HCT116 (cell line): ENCODE data around the gene TBATA. TPM values are rescaled to one million over a fixed set of nuclear protein-coding genes. Genes with fewer than 3 reads are reported as not detected.

Experiments used
- ATAC-seq: fragments of 200-7000 bp; cut with Tn5 transposase; 2 replicates; pipeline ENCODE4 v1.9.1; 2020; ENCODE audit warnings: mild to moderate bottlenecking, moderate library complexity
- BruUV-seq: library from RNA; stranded (reverse); fragments of 400-500 nt; replicated peaks from 2 replicates; lab custom pipeline; 2021; lab: Mats Ljungman, UMichigan
- CTCF ChIA-PET: fragments of 300-600 bp; sonication (Branson Sonifier 250); formaldehyde crosslinking; loops from one replicate; lab custom pipeline; 2021; ENCODE audit warnings: antibody characterized with exemption; lab: Charles Lee
- POLR2A ChIA-PET: fragments of 300-600, 350-600 bp; sonication (Branson Sonifier 250); formaldehyde crosslinking; loops from one replicate; lab custom pipeline; 2021; ENCODE audit warnings: antibody characterized with exemption; lab: Charles Lee
- RAD21 ChIA-PET, 2 experiments: fragments of 300-600 bp; sonication (Branson Sonifier 250); formaldehyde crosslinking; loops; one replicate each; lab custom pipeline; 2023; ENCODE audit warnings: low total read pairs in 2 of 2; ENCODE audit not compliant: uncharacterized antibody in 2 of 2, unreplicated experiment in 2 of 2, low non-redundant PET in 1 of 2; lab: Charles Lee
- DNase-seq: peaks from one replicate; pipeline ENCODE4 v3.0.0-alpha.2; 2010; ENCODE audit warnings: low read depth, low spot score
- H2AFZ ChIP-seq: fragments of 200-600 bp; shearing (Covaris generic), sonication (generic); 2 replicates; pipeline ENCODE4 v1.6.1; 2017; ENCODE audit warnings: low read depth, mixed run types, mixed read lengths, antibody characterized with exemption, low read length; ENCODE audit not compliant: poor library complexity, severe bottlenecking
- H3K27ac ChIP-seq: 2 replicates; pipeline ENCODE4 v1.5.1; 2012; ENCODE audit warnings: low read depth, low read length
- H3K27me3 ChIP-seq: fragments of 200-600 bp; sonication (generic); 2 replicates; pipeline ENCODE4 v1.6.1; 2016; ENCODE audit warnings: mixed run types, low read length, mixed read lengths; ENCODE audit not compliant: insufficient read depth
- H3K36me3 ChIP-seq, 2 experiments: fragments of 200-500 bp in 1 of 2; fragments of 200-600 bp in 1 of 2; sonication (Bioruptor generic) in 1 of 2; sonication (generic) in 1 of 2; 2 replicates each; pipeline versions ENCODE4 v1.5.1 to v1.6.1; 2014 to 2016; ENCODE audit warnings: low read length in 2 of 2, inconsistent platforms in 1 of 2, mixed read lengths in 1 of 2, mixed run types in 1 of 2; ENCODE audit not compliant: insufficient read depth in 2 of 2, control insufficient read depth in 1 of 2
- H3K4me1 ChIP-seq, 2 experiments: fragments of 200-600 bp in 1 of 2; sonication (generic) in 1 of 2; 2 replicates each; pipeline versions ENCODE4 v1.5.1 to v1.6.1; 2012 to 2017; ENCODE audit warnings: low read length in 2 of 2, inconsistent platforms in 1 of 2, mild to moderate bottlenecking in 1 of 2, mixed read lengths in 1 of 2, mixed run types in 1 of 2, moderate library complexity in 1 of 2; ENCODE audit not compliant: insufficient read depth in 2 of 2, control insufficient read depth in 1 of 2
- H3K4me2 ChIP-seq: fragments of 200-600 bp; sonication (generic); 2 replicates; pipeline ENCODE4 v1.6.1; 2017; ENCODE audit warnings: mixed run types, low read length, mixed read lengths
- H3K4me3 ChIP-seq, 2 experiments: fragments of 200-600 bp in 1 of 2; sonication (generic) in 1 of 2; replicated peaks in 1 of 2; 2 replicates each; pipeline ENCODE4 v1.5.1; 2011 to 2016; ENCODE audit warnings: low read length in 2 of 2, control low read depth in 1 of 2, low read depth in 1 of 2, mild to moderate bottlenecking in 1 of 2, mixed read lengths in 1 of 2, mixed run types in 1 of 2
- H3K79me2 ChIP-seq: fragments of 200-600 bp; sonication (generic); 2 replicates; pipeline ENCODE4 v1.6.1; 2017; ENCODE audit warnings: mild to moderate bottlenecking, mixed run types, low read length, moderate library complexity, mixed read lengths; ENCODE audit not compliant: insufficient read depth
- H3K9ac ChIP-seq: fragments of 200-600 bp; sonication (generic); 2 replicates; pipeline ENCODE4 v1.6.1; 2016; ENCODE audit warnings: low read length, mixed read lengths
- H3K9me2 ChIP-seq: fragments of 200-600 bp; sonication (generic), shearing (Covaris generic); 2 replicates; pipeline ENCODE4 v1.6.1; 2017; ENCODE audit warnings: mixed run types, mild to moderate bottlenecking, moderate library complexity; ENCODE audit not compliant: insufficient read depth
- H3K9me3 ChIP-seq, 2 experiments: fragments of 200-500 bp in 1 of 2; fragments of 200-600 bp in 1 of 2; sonication (Bioruptor generic) in 1 of 2; sonication (generic) in 1 of 2; 2 replicates each; pipeline ENCODE4 v1.6.1; 2014 to 2017; ENCODE audit warnings: low read length in 2 of 2, mixed read lengths in 2 of 2, inconsistent platforms in 1 of 2, low read depth in 1 of 2, mild to moderate bottlenecking in 1 of 2, mixed run types in 1 of 2, moderate library complexity in 1 of 2; ENCODE audit not compliant: control insufficient read depth in 1 of 2, insufficient read depth in 1 of 2
- H4K20me1 ChIP-seq: fragments of 200-600 bp; sonication (generic), shearing (Covaris generic); 2 replicates; pipeline ENCODE4 v1.6.1; 2017; ENCODE audit warnings: mixed run types, mild to moderate bottlenecking, moderate library complexity; ENCODE audit not compliant: insufficient read depth
- CBX3 ChIP-seq: IDR thresholded peaks from 2 replicates; pipeline ENCODE4 v1.6.1; 2012; ENCODE audit warnings: low read depth
- ELF1 ChIP-seq: IDR thresholded peaks from 2 replicates; pipeline ENCODE4 v1.6.1; 2012; ENCODE audit warnings: low read depth, borderline replicate concordance
- EZH2phosphoT487 ChIP-seq: fragments of 200-600 bp; IDR thresholded peaks from 2 replicates; pipeline ENCODE4 v1.6.1; 2018; ENCODE audit warnings: antibody characterized with exemption, borderline replicate concordance
- FOSL1 ChIP-seq: IDR thresholded peaks from 2 replicates; pipeline ENCODE4 v1.6.1; 2012; ENCODE audit warnings: low read depth
- POLR2A ChIP-seq: IDR thresholded peaks from 2 replicates; pipeline ENCODE4 v1.7.0; 2011; ENCODE audit warnings: borderline replicate concordance; ENCODE audit not compliant: insufficient read depth, insufficient read length; ENCODE audit errors: extremely low read depth
- POLR2AphosphoS5 ChIP-seq: IDR thresholded peaks from 2 replicates; pipeline ENCODE4 v1.6.1; 2011; ENCODE audit warnings: mild to moderate bottlenecking, low read depth, low read length, moderate library complexity
- RAD21 ChIP-seq: IDR thresholded peaks from 2 replicates; pipeline ENCODE4 v1.6.1; 2012; ENCODE audit warnings: low read depth, mild to moderate bottlenecking
- SIN3A ChIP-seq: IDR thresholded peaks from 2 replicates; pipeline ENCODE4 v1.6.1; 2012; ENCODE audit warnings: low read depth
- SP1 ChIP-seq: IDR thresholded peaks from 2 replicates; pipeline ENCODE4 v1.6.1; 2012; ENCODE audit warnings: low read depth
- SRF ChIP-seq: IDR thresholded peaks from 2 replicates; pipeline ENCODE4 v1.6.1; 2012; ENCODE audit warnings: low read depth
- TCF7L2 ChIP-seq: IDR thresholded peaks from 2 replicates; pipeline ENCODE4 v1.7.0; 2011; ENCODE audit warnings: borderline replicate concordance, inconsistent platforms; ENCODE audit not compliant: insufficient read depth, insufficient read length; ENCODE audit errors: extremely low read depth
- YY1 ChIP-seq: IDR thresholded peaks from 2 replicates; pipeline ENCODE4 v1.6.1; 2011; ENCODE audit warnings: low read length, low read depth, moderate library complexity, mild to moderate bottlenecking; ENCODE audit not compliant: insufficient replicate concordance; ENCODE audit errors: extremely low read depth
- intact Hi-C: fragments of 100-400 bp; cut with micrococcal nuclease; formaldehyde crosslinking; loops from 2 replicates; pipeline ENCODE4 v1.10.0; 2022
- total RNA-seq: library from RNA; stranded (reverse); gene quantifications from one replicate; pipeline ENCODE4 v1.2.1, GENCODE V29; 2021; ENCODE audit not compliant: unreplicated experiment
- TF ChIP-seq, protein P1 (sequence below): IDR thresholded peaks from 2 replicates; pipeline ENCODE4 v1.6.1; 2012
- TF ChIP-seq, protein P2 (sequence below), 3 experiments: fragments of 200-600 bp in 1 of 3; sonication (generic) in 1 of 3; IDR thresholded peaks in 2 of 3; conservative IDR thresholded peaks in 1 of 3; 2 replicates each; pipeline ENCODE4 v1.5.1; 2012 to 2017; ENCODE audit warnings: low read depth in 2 of 3, low read length in 2 of 3, antibody characterized with exemption in 1 of 3, borderline replicate concordance in 1 of 3, control low read depth in 1 of 3, mild to moderate bottlenecking in 1 of 3, mixed read lengths in 1 of 3, mixed run types in 1 of 3, moderate library complexity in 1 of 3; ENCODE audit not compliant: insufficient read depth in 1 of 3

The TBATA gene
- total RNA-seq, 1 experiment from 2014 or later = not detected

DNA sequence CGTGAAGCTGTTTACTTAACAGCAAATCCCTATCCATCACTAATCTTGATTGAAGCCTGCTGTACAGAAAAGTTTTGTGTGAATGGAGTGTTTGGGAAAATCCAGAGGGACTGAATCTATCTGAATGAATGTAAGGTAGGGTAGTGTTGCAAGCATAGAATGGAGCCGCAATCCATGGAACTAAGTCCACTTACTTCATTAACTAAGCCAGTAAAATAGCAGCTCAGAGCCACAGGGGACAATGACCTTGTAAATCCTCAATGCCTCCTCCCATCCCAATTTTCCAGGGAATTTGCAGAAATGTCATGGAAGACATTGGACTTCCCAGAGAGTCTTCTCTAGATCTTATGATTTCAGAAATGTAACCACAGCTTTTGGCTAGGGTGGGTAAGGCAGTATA is 15.2 kb downstream of the TBATA start:
- POLR2A ChIA-PET = no interaction called here
- H3K79me2 ChIP-seq = no peaks in the 10 kb centered on the region
- ATAC-seq = no peak
- no TSS peak for BruUV-seq
- H4K20me1 ChIP-seq = no peaks in the 10 kb centered on the region
- no peak overlapping the region for H3K4me2 ChIP-seq
- intact Hi-C loops = no loop called here
- no peaks in the 10 kb centered on the region for H3K36me3 ChIP-seq
- RAD21 ChIA-PET = no interaction called here
- H3K9me3 ChIP-seq = no peaks in the 10 kb centered on the region; a peak in 1 of 4 replicates
- no peak overlapping the region for H2AFZ ChIP-seq
- no peak overlapping the region for H3K27ac ChIP-seq
- H3K4me1 ChIP-seq = peaks cover 0 to 4% of the 10 kb centered on the region in 2 experiments; a peak in 2 of 4 replicates
- TF ChIP-seq, protein P1, sequence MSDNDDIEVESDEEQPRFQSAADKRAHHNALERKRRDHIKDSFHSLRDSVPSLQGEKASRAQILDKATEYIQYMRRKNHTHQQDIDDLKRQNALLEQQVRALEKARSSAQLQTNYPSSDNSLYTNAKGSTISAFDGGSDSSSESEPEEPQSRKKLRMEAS = no peak
- TF ChIP-seq, all 23 proteins: peak for 0
- H3K4me3 ChIP-seq = no peak overlapping the region
- no peak for DNase-seq
- H3K9me2 ChIP-seq = no peaks in the 10 kb centered on the region
- CTCF ChIA-PET = interaction anchor here (1.2 kb wide), 1 partner anchor 47 kb away, joined by 4 read pairs; no protein-coding TSS in a partner anchor
- H3K9ac ChIP-seq = no peak overlapping the region
- no peaks in the 10 kb centered on the region for H3K27me3 ChIP-seq

GRCh38 chr10:70769121-70769520 is 16.1 kb downstream of the TBATA start:
- RAD21 ChIA-PET = no interaction called here
- H3K79me2 ChIP-seq = no peaks in the 10 kb centered on the region
- no peak overlapping the region for H2AFZ ChIP-seq
- BruUV-seq = no TSS peak
- H3K4me3 ChIP-seq = no peak overlapping the region
- H3K27ac ChIP-seq = no peak overlapping the region
- H3K36me3 ChIP-seq = no peaks in the 10 kb centered on the region
- no peaks in the 10 kb centered on the region for H4K20me1 ChIP-seq
- no peaks in the 10 kb centered on the region for H3K4me1 ChIP-seq
- H3K27me3 ChIP-seq = no peaks in the 10 kb centered on the region
- H3K9ac ChIP-seq = no peak overlapping the region
- ATAC-seq = no peak
- intact Hi-C loops = no loop called here
- H3K9me3 ChIP-seq = no peaks in the 10 kb centered on the region; a peak in 1 of 4 replicates
- CTCF ChIA-PET = interaction anchor here (1.2 kb wide), 1 partner anchor 47 kb away, joined by 4 read pairs; no protein-coding TSS in a partner anchor
- no peak for DNase-seq
- no peaks in the 10 kb centered on the region for H3K9me2 ChIP-seq
- TF ChIP-seq TCF7L2 (no peak), SRF (no peak), ELF1 (no peak), SIN3A (no peak), RAD21 (no peak), POLR2A (no peak), SP1 (no peak), POLR2AphosphoS5 (no peak), YY1 (no peak), FOSL1 (no peak), CBX3 (no peak), EZH2phosphoT487 (no peak)
- TF ChIP-seq, protein P2, sequence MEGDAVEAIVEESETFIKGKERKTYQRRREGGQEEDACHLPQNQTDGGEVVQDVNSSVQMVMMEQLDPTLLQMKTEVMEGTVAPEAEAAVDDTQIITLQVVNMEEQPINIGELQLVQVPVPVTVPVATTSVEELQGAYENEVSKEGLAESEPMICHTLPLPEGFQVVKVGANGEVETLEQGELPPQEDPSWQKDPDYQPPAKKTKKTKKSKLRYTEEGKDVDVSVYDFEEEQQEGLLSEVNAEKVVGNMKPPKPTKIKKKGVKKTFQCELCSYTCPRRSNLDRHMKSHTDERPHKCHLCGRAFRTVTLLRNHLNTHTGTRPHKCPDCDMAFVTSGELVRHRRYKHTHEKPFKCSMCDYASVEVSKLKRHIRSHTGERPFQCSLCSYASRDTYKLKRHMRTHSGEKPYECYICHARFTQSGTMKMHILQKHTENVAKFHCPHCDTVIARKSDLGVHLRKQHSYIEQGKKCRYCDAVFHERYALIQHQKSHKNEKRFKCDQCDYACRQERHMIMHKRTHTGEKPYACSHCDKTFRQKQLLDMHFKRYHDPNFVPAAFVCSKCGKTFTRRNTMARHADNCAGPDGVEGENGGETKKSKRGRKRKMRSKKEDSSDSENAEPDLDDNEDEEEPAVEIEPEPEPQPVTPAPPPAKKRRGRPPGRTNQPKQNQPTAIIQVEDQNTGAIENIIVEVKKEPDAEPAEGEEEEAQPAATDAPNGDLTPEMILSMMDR (IDR thresholded peaks at IDR 0.05 in 2 of 3, conservative IDR thresholded peaks at IDR 0.05 in 1 of 3; ENCODE audit: borderline replicate concordance in 1 of 3, insufficient read depth in 1 of 3, low read depth in 2 of 3, low read length in 2 of 3) = no peak
- TF ChIP-seq, protein P1 = no peak
- POLR2A ChIA-PET = no interaction called here
- no peak overlapping the region for H3K4me2 ChIP-seq
